ENCODE measurements around the gene LRRC1. TPM values are rescaled to one million over a fixed set of nuclear protein-coding genes. Genes with fewer than 3 reads are reported as not detected.

LRRC1 gene
- total and polyA plus RNA-seq, 10 donors, result 1.8 to 6.3 (median 3.7) TPM

DNA sequence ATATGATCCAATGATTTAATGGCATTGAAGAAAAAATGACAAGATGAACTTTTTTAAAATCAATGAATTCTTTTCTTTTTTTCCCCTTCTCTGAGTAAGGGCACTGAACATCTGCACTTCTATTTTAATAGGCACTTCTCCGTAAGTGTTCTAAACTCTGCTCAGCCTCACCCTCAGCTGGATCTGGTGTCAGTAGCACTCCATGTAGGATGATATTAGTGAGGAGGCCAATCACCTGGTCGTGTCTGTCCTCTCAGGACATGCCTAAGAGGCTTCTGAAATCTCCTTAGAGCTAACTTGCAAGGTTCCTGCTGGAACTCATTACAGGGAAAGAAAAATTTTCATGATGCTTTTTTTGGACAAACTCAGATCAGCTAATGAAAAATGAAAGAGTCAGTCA, 167.8 kb downstream of the LRRC1 start:
- Histone ChIP-seq H3K27me3 (replicated peaks in 1 of 7) (peaks cover 0 to 6% (median 0%) of the 10 kb centered on the region in 7 donors), H3K4me3 (no peak overlapping the region), H3K36me3 (no peaks in the 10 kb centered on the region), H3K27ac (no peak overlapping the region), H3K9me3 (peaks cover 0 to 5% (median 0%) of the 10 kb centered on the region in 8 donors), H3K4me1 (no peaks in the 10 kb centered on the region)
- 51 to 73% (median 69%) methylated on average over 2 of the region's 2 CpGs for WGBS, 5 donors
- no peak for DNase-seq
- intact Hi-C loops (cut with DNase I; ENCODE audit: low total_unique reads), result no loop called here
- TF ChIP-seq POLR2AphosphoS5 (IDR thresholded peaks at IDR 0.05), result no peak
- no peak for TF ChIP-seq POLR2A (IDR thresholded peaks at IDR 0.05)
- TF ChIP-seq, protein P1, sequence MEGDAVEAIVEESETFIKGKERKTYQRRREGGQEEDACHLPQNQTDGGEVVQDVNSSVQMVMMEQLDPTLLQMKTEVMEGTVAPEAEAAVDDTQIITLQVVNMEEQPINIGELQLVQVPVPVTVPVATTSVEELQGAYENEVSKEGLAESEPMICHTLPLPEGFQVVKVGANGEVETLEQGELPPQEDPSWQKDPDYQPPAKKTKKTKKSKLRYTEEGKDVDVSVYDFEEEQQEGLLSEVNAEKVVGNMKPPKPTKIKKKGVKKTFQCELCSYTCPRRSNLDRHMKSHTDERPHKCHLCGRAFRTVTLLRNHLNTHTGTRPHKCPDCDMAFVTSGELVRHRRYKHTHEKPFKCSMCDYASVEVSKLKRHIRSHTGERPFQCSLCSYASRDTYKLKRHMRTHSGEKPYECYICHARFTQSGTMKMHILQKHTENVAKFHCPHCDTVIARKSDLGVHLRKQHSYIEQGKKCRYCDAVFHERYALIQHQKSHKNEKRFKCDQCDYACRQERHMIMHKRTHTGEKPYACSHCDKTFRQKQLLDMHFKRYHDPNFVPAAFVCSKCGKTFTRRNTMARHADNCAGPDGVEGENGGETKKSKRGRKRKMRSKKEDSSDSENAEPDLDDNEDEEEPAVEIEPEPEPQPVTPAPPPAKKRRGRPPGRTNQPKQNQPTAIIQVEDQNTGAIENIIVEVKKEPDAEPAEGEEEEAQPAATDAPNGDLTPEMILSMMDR (IDR thresholded peaks at IDR 0.05 in 8 of 11, conservative IDR thresholded peaks at IDR 0.05 in 3 of 11), result no peak

DNA sequence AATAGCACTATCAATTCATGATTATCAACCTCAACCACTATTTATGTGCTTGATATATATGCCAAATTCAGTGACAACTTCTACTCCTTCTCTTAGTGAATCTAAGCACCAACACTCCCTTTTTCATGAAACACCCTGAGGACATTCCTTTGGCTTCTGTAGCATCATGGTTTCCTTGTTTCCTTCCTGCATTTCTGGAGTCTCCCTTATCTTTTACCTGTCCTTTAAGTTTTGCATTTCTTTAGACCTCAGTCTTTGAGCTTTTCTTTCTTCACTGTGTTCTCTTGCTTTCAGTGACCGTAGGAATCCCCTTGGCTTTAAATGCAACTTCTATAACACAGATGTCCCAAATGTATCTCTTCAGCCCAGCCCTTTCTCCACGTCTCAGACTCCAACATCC, 172.6 kb downstream of the LRRC1 start:
- H3K4me1 ChIP-seq, result no peaks in the 10 kb centered on the region
- TF ChIP-seq POLR2A (IDR thresholded peaks at IDR 0.05) (no peak), POLR2AphosphoS5 (IDR thresholded peaks at IDR 0.05) (no peak)
- TF ChIP-seq, protein P1 (IDR thresholded peaks at IDR 0.05 in 8 of 11, conservative IDR thresholded peaks at IDR 0.05 in 3 of 11), result no peak
- peaks cover 0 to 5% (median 0%) of the 10 kb centered on the region in 8 donors for H3K9me3 ChIP-seq
- no peaks in the 10 kb centered on the region for H3K27me3 ChIP-seq (replicated peaks in 1 of 7)
- no peak for DNase-seq
- H3K36me3 ChIP-seq, result no peaks in the 10 kb centered on the region
- WGBS, 5 donors, result 73 to 92% (median 80%) methylated on average over 2 of the region's 2 CpGs
- no peak overlapping the region for H3K27ac ChIP-seq
- intact Hi-C loops (cut with DNase I; ENCODE audit: low total_unique reads), result no loop called here
- no peak overlapping the region for H3K4me3 ChIP-seq

Other genes starting within 250 kb of the LRRC1 start
- 100 to 1,000 TPM in 2 of 7 donors, 10 to 100 TPM in 5; 39.7 to 132 (median 92.6) TPM for gene GCLC, start 249.9 kb upstream of the LRRC1 start, total RNA-seq
- gene GCLC, start 249.9 kb upstream of the LRRC1 start, polyA plus RNA-seq, result 10 to 100 TPM in 2 of 3 donors, 1 to 10 TPM in 1; 9.2 to 33.8 (median 20.0) TPM
- gene KLHL31, start 129.2 kb upstream of the LRRC1 start, total RNA-seq, result under 1 TPM; 0.10 to 0.51 (median 0.23) TPM
- gene KLHL31, start 129.2 kb upstream of the LRRC1 start, polyA plus RNA-seq, result under 1 TPM; 0.09 to 0.22 (median 0.15) TPM

Data from spleen (tissue), 11 donors.